T47D (cell line): ENCODE measurements around the gene ADAM23.
"Not testable (repeated sequence)": the region's sequence is repeated elsewhere in the genome, so short reads cannot be mapped to it uniquely, and the experiment has no call there.

Experiments used
- DNase-seq, 2 experiments: peaks; one replicate each; pipeline versions ENCODE4 v3.0.0 to v3.0.0-alpha.2; 2011 to 2012; ENCODE audit warnings: low read depth in 1 of 2, low spot score in 1 of 2
- JUND ChIP-seq: IDR thresholded peaks from 2 replicates; pipeline ENCODE4 v1.6.1; 2012; ENCODE audit warnings: low read depth
- in situ Hi-C: cut with HindIII; loops from 2 replicates; pipeline ENCODE4 v1.10.0; 2016; ENCODE audit warnings: low sequenced_read_pairs, low pct_unique_long_range_greater_than_20kb

Gene ADAM23

GRCh38 chr2:206442833-206443734 is at the start of gene ADAM23:
Gene ADAM23 (plus strand): TSS chr2:206443532. CDS start chr2:206443867, 335 bp downstream.
- no peak for TF ChIP-seq JUND
- DNase-seq, result no peak
- in situ Hi-C loops, result no loop called here

- TF ChIP-seq JUND, result no peak
- no peak for DNase-seq
- in situ Hi-C loops, result no loop called here
Measured at GRCh38 chr2:206396211-206396610, 47.1 kb upstream of the ADAM23 start.

GRCh38 chr2:206402956-206403569 is 40.3 kb upstream of the ADAM23 start:
- in situ Hi-C loops, DNase-seq: not testable (repeated sequence)

- in situ Hi-C loops, result no loop called here
- TF ChIP-seq JUND, result no peak
- no peak for DNase-seq
Measured at GRCh38 chr2:206408323-206409320, 34.7 kb upstream of the ADAM23 start.

- no peak for DNase-seq
- in situ Hi-C loops, result no loop called here
- TF ChIP-seq JUND, result no peak
Measured at GRCh38 chr2:206410714-206411113, 32.6 kb upstream of the ADAM23 start.

- in situ Hi-C loops, result no loop called here
- no peak for TF ChIP-seq JUND
- no peak for DNase-seq
Measured at GRCh38 chr2:206415618-206416243, 27.6 kb upstream of the ADAM23 start.

- in situ Hi-C loops, result no loop called here
- DNase-seq, result no peak
- no peak for TF ChIP-seq JUND
Measured at GRCh38 chr2:206418968-206419367, 24.4 kb upstream of the ADAM23 start.

- in situ Hi-C loops, result no loop called here
- DNase-seq, result no peak
- no peak for TF ChIP-seq JUND
Measured at GRCh38 chr2:206420721-206421120, 22.6 kb upstream of the ADAM23 start.

- no peak for TF ChIP-seq JUND
Measured at GRCh38 chr2:206422493-206422892, 20.8 kb upstream of the ADAM23 start.

GRCh38 chr2:206423147-206423546 is 20.2 kb upstream of the ADAM23 start:
- DNase-seq, result peak in 1 of 2 experiments; percentile 69
- in situ Hi-C loops, result no loop called here
- TF ChIP-seq JUND, result no peak

More at GRCh38 chr2:206422493-206422892, 20.8 kb upstream of the ADAM23 start:
- no peak for DNase-seq
- in situ Hi-C loops, result no loop called here

- TF ChIP-seq JUND, result no peak
- in situ Hi-C loops, result no loop called here
- DNase-seq, result no peak
Measured at GRCh38 chr2:206424134-206424533, 19.2 kb upstream of the ADAM23 start.

GRCh38 chr2:206428783-206429182 is 14.5 kb upstream of the ADAM23 start:
- DNase-seq, result no peak
- in situ Hi-C loops, result no loop called here
- TF ChIP-seq JUND, result no peak
